CD8-positive, alpha-beta memory T cell (primary cell): Measurements from ENCODE around the gene MVB12B. TPM values are rescaled to one million over a fixed set of nuclear protein-coding genes. Genes with fewer than 3 reads are reported as not detected.
A peak's percentile ranks its signal among the peaks of the same experiment; 100 is the strongest.

Source experiments
- CTCF ChIA-PET: fragments of 350-600 bp; sonication (Branson Sonifier 250); formaldehyde crosslinking; loops from one replicate; lab custom pipeline; 2021; ENCODE audit warnings: antibody characterized with exemption; lab: Charles Lee
- POLR2A ChIA-PET: fragments of 350-600 bp; sonication (Branson Sonifier 250); formaldehyde crosslinking; loops from one replicate; lab custom pipeline; 2021; ENCODE audit warnings: antibody characterized with exemption; lab: Charles Lee
- DNase-seq, 5 donors: peaks; one replicate each; pipeline versions ENCODE4 v3.0.0 to v3.0.0-alpha.2; 2020 to 2022; ENCODE audit warnings: mixed read lengths in 1 of 5
- H3K27ac ChIP-seq: one replicate; pipeline ENCODE4 v1.7.0; 2013; ENCODE audit warnings: low read depth, mild to moderate bottlenecking, low read length, moderate library complexity
- H3K27me3 ChIP-seq: 2 replicates; pipeline ENCODE4 v1.7.0; 2013; ENCODE audit warnings: low read length, mild to moderate bottlenecking; ENCODE audit not compliant: insufficient read depth, poor library complexity, severe bottlenecking
- H3K36me3 ChIP-seq: 2 replicates; pipeline ENCODE4 v1.7.0; 2013; ENCODE audit warnings: mild to moderate bottlenecking, low read length, moderate library complexity; ENCODE audit not compliant: insufficient read depth
- H3K4me1 ChIP-seq: 2 replicates; pipeline ENCODE4 v1.7.0; 2013; ENCODE audit warnings: mild to moderate bottlenecking, low read length, moderate library complexity; ENCODE audit not compliant: insufficient read depth
- H3K4me3 ChIP-seq: 2 replicates; pipeline ENCODE4 v1.7.0; 2013; ENCODE audit warnings: mild to moderate bottlenecking, low read length
- H3K9me3 ChIP-seq: 2 replicates; pipeline ENCODE4 v1.7.0; 2013; ENCODE audit warnings: mild to moderate bottlenecking, low read length
- H3K27ac Mint-ChIP-seq, 8 donors: one replicate each; pipeline ENCODE4 v1.8.0; 2020 to 2021; ENCODE audit warnings: mixed read lengths in 8 of 8, mild to moderate bottlenecking in 6 of 8, inconsistent platforms in 3 of 8, moderate library complexity in 3 of 8
- H3K27me3 Mint-ChIP-seq, 2 donors: one replicate each; pipeline ENCODE4 v1.8.0; 2020 to 2021; ENCODE audit warnings: mixed read lengths in 2 of 2, mild to moderate bottlenecking in 1 of 2, moderate library complexity in 1 of 2
- H3K36me3 Mint-ChIP-seq, 3 donors: one replicate each; pipeline ENCODE4 v1.8.0; 2020 to 2021; ENCODE audit warnings: mixed read lengths in 3 of 3, inconsistent platforms in 1 of 3, mild to moderate bottlenecking in 1 of 3
- H3K4me1 Mint-ChIP-seq, 3 donors: one replicate each; pipeline ENCODE4 v1.8.0; 2020 to 2021; ENCODE audit warnings: mixed read lengths in 3 of 3, inconsistent platforms in 1 of 3, mild to moderate bottlenecking in 1 of 3
- H3K4me3 Mint-ChIP-seq, 7 donors: one replicate each; pipeline ENCODE4 v1.8.0; 2020 to 2021; ENCODE audit warnings: mixed read lengths in 7 of 7, mild to moderate bottlenecking in 6 of 7, moderate library complexity in 4 of 7, inconsistent platforms in 2 of 7
- H3K9me3 Mint-ChIP-seq, 5 donors: one replicate each; pipeline ENCODE4 v1.8.0; 2020 to 2022; ENCODE audit warnings: mixed read lengths in 5 of 5, mild to moderate bottlenecking in 3 of 5, moderate library complexity in 2 of 5, inconsistent platforms in 1 of 5
- polyA plus RNA-seq: library from polyadenylated mRNA; unstranded; fragments of 300-500 nt; fragmentation: Illumina TruSeq; gene quantifications from one replicate; pipeline ENCODE4 v1.2.3, GENCODE V29; 2021
- total RNA-seq, 2 experiments: library from RNA; stranded (reverse); gene quantifications; one replicate each; pipeline ENCODE4 v1.2.3, GENCODE V29; 2021

The MVB12B gene
- total and polyA plus RNA-seq, 3 experiments from 2014 or later, result 11.0 to 13.1 (median 12.7) TPM

DNA sequence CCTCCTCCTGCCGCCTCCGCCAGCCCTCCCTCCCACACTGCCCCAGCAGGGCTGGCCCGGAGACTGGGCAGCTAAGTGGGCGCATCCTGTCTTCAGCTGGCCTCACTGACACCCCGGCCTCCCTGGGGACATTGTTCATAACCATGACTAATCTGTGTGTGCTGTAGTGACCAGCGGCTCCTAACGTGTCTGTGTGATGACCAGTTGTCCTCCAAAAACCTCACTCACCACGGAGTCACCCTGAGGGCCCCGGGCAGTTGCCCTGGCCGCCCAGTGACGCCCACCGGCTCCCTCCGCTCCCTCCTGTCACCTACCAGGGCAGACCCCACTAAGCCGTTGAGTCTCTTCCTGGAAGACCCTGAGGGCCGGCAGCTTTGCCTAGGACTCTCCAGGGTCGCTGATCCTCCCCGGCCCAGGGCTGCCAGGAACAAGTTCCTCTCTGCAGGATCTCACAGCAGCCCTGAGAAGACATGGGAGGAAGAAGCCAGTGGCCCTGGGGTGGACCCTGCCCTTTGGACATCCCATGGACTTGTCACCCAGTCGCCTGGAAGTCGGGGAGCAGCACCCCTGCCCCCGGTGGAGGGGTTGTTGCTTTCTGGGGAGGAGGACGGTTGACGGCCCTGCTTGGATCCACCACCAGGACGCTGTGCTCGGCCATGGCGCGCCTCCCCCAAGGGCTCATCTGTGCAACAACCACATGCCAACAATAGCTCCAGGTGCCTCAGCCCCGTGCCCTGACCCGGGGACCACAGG lies 176.9 kb downstream of the MVB12B start:
- DNase-seq, result peak in 1 of 5 donors; percentile 42
- Histone ChIP-seq H3K4me1 (peaks cover 9% of the 10 kb centered on the region), H3K27ac (no peak overlapping the region), H3K4me3 (no peak overlapping the region), H3K36me3 (no peaks in the 10 kb centered on the region), H3K9me3 (no peaks in the 10 kb centered on the region), H3K27me3 (peaks cover 5% of the 10 kb centered on the region)
- peaks cover 6 to 23% (median 10%) of the 10 kb centered on the region in 3 donors for H3K4me1 Mint-ChIP-seq
- H3K27me3 Mint-ChIP-seq, result peaks cover 0 to 2% of the 10 kb centered on the region in 2 donors
- no peaks in the 10 kb centered on the region for H3K9me3 Mint-ChIP-seq
- no peak overlapping the region for H3K4me3 Mint-ChIP-seq
- POLR2A ChIA-PET, result no interaction called here
- no peak overlapping the region for H3K27ac Mint-ChIP-seq
- peaks cover 0 to 43% (median 0%) of the 10 kb centered on the region in 3 donors for H3K36me3 Mint-ChIP-seq
- CTCF ChIA-PET, result interaction anchor here (2.0 to 13.9 kb wide), 3 partner anchors 8 to 55 kb away, joined by 6 to 204 read pairs (median 49); no protein-coding TSS in a partner anchor

DNA sequence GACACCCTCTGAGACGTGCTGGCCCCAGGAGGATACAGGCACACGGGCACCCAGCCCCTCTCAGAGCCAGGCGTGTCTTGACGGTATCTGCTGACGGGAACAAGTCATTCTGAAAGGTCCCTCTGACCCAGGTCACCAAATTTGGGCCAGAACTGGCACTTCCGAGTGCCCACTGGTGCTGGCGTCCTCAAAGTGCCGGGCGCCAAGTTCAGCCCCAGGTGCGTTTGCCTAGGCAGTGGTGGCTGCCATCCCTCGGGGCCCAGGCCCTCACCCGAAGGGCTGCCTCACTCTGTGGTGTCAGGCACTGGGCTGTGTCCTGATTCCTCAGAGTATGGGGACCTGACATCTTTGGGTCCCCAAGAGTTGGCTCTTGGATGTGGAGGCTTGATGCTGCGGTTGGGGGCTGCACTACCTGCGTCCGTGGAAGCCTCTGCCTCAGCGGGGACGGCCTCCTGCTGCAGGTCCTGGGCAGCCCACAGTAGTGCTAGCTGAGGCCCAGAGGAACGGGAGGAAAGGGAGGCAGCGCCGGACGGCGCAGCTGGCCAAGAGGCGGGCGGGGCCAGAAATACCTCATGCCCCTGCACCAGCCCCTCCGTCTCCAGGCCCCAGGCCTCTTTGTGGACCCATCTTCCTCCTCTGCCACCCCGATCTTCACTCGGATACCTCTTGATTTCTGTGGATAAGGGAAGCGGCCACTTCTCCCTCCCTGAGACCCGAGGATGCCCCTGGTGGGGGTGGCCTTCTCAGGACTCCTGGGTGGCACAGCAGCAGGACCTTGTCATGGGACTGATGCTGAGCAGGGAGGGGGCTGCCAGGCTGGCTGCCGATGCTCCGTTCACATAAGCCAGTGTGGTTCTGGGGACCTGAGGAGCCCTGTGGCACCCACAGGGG lies 177.7 kb downstream of the MVB12B start:
- CTCF ChIA-PET, result interaction anchor here (1.3 to 13.9 kb wide), 2 partner anchors 54 kb away, joined by 3 to 204 read pairs; no protein-coding TSS in a partner anchor

DNA sequence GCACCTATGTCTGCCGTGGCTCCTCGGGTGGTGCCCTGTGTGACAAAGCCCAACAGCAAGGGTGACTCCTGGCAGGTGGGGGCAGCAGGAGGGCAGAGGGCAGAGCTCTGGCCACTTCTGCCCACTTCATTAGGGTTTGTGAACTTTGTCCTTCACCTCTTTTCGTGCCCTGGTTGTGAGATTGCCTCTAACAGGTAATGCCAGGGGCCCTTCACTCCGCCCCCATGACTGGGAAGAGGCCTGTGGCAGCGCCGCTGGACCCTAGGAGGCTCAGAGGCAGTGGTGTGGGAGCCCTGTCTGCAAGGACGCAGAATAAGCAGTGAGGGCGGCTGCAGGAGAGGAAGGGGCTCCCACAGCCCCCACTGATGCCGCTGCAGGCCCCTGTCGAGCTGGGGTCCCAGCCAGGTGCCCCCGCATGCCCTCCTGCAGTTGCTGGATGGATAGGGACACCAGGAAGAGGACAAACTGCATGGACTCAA lies 178.4 kb downstream of the MVB12B start:
- H3K27me3 Mint-ChIP-seq, result peaks cover 0 to 2% of the 10 kb centered on the region in 2 donors
- H3K27ac Mint-ChIP-seq, result no peak overlapping the region
- Histone ChIP-seq H3K4me1 (peaks cover 5% of the 10 kb centered on the region), H3K27ac (no peak overlapping the region), H3K4me3 (no peak overlapping the region), H3K36me3 (no peaks in the 10 kb centered on the region), H3K27me3 (peaks cover 3% of the 10 kb centered on the region), H3K9me3 (no peaks in the 10 kb centered on the region)
- DNase-seq, result peak in 1 of 5 donors; percentile 38
- peaks cover 0 to 11% (median 4%) of the 10 kb centered on the region in 3 donors for H3K4me1 Mint-ChIP-seq
- H3K36me3 Mint-ChIP-seq, result peaks cover 0 to 40% (median 0%) of the 10 kb centered on the region in 3 donors
- CTCF ChIA-PET, result interaction anchor here (1.3 kb wide), 1 partner anchor 53 kb away, joined by 3 read pairs; no protein-coding TSS in a partner anchor
- POLR2A ChIA-PET, result no interaction called here
- no peak overlapping the region for H3K4me3 Mint-ChIP-seq
- H3K9me3 Mint-ChIP-seq, result no peaks in the 10 kb centered on the region

More for the DNA sequence above, 177.7 kb downstream of the MVB12B start:
- H3K27ac ChIP-seq, result no peak overlapping the region
- Mint-ChIP-seq H3K4me3 (no peak overlapping the region), H3K36me3 (peaks cover 0 to 41% (median 0%) of the 10 kb centered on the region in 3 donors), H3K9me3 (no peaks in the 10 kb centered on the region), H3K27me3 (peaks cover 0 to 2% of the 10 kb centered on the region in 2 donors), H3K4me1 (peaks cover 0 to 15% (median 5%) of the 10 kb centered on the region in 3 donors), H3K27ac (no peak overlapping the region)
- H3K9me3 ChIP-seq, result no peaks in the 10 kb centered on the region
- no peaks in the 10 kb centered on the region for H3K36me3 ChIP-seq
- H3K27me3 ChIP-seq, result peaks cover 5% of the 10 kb centered on the region
- peaks cover 8% of the 10 kb centered on the region for H3K4me1 ChIP-seq
- DNase-seq, result peak in 1 of 5 donors; percentile 45
- POLR2A ChIA-PET, result no interaction called here
- no peak overlapping the region for H3K4me3 ChIP-seq

DNA sequence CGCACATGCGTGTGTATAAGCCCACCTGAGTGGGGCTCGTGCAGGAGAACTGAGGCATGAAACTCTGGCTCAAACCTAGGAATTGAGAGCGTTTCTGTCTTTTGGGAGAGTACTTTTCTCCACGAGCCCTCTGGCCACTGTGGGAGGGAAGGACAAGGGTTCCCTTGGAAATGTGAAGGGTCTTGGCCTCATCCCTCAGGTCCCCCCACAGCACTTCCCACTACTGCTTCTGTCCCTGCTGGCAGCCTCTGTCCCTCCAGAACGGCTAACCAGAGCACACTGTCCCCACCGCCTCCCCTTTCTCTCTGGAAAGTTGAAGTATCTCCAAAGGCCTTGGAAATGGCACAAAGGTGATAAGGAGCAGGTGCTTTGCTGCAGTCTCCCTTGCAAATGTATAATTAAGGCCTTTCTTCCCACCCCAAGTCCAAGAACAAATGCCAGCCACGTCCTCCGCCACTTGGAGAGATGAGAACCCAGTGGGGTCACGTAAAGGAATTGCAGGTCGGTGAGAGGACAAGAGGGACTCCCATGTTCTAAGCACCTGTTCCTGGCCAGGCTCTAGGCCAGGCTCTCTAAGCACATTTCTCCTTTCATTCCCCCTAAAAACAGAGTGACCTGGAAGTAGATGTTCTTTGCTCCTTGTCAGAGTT lies 179.2 kb downstream of the MVB12B start:
- Histone ChIP-seq H3K9me3 (no peaks in the 10 kb centered on the region), H3K4me1 (peaks cover 3% of the 10 kb centered on the region), H3K36me3 (no peaks in the 10 kb centered on the region), H3K27me3 (no peaks in the 10 kb centered on the region), H3K27ac (no peak overlapping the region), H3K4me3 (no peak overlapping the region)
- Mint-ChIP-seq H3K4me1 (peaks cover 0 to 3% (median under 1%) of the 10 kb centered on the region in 3 donors), H3K36me3 (peaks cover 0 to 36% (median 0%) of the 10 kb centered on the region in 3 donors), H3K9me3 (no peaks in the 10 kb centered on the region), H3K27ac (peak overlapping the region in 1 of 8 donors; percentile 68), H3K4me3 (no peak overlapping the region), H3K27me3 (peaks cover 0 to under 1% of the 10 kb centered on the region in 2 donors)
- ChIA-PET CTCF (interaction anchor here (1.3 to 2.0 kb wide), 2 partner anchors 52 kb away, joined by 3 to 10 read pairs; no protein-coding TSS in a partner anchor), POLR2A (no interaction called here)
- no peak for DNase-seq

DNA sequence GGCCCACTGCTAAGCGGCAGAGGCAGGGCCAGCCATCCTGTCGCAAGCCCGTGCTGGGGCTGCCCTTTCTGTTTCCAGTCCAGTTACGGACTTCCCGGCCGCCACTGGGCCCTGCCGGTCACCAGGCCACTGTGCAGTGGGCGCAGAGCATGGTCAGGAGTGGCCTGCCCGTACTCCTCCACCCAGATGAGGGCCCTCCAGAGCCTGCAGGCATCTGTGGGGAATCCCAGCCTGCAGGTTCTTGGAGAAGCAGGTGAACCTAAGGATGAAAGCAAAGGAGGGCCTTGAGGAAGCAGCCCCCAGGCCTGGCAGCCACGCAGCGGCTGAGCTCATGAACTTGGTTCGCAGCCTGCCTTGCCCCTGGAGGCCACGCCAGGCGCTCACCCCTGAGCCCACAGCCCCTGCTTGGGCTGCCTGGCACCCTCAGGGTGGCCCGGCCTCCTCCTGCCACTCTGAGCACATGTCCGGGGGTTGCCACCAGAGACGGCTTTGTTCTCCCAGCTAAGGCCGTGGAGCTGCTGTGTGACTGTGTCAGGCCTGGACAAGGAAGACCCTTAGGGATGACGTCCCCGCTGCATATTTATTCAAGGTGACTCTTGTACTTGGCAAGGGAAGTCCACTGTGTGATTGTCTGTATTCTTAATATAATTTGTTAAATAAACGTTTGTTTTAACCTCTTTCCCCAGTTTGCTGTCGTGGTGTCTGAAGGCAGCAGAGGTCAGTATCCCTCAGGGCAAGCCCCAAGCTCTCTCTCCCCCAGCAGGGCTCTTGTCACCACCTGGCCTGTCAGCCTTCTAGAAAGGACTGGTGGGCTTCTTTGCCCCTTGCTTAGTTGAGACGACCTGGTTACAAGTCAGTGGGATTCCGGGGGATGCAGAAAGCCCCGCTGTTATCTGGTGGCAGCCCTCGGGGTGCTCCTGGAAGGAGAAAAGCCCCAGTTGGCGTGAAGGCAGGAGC lies 180.0 kb downstream of the MVB12B start:
- H3K36me3 ChIP-seq, result no peaks in the 10 kb centered on the region
- peaks cover 0 to 35% (median 0%) of the 10 kb centered on the region in 3 donors for H3K36me3 Mint-ChIP-seq
- H3K9me3 Mint-ChIP-seq, result no peaks in the 10 kb centered on the region
- H3K9me3 ChIP-seq, result no peaks in the 10 kb centered on the region
- H3K27me3 ChIP-seq, result no peaks in the 10 kb centered on the region
- POLR2A ChIA-PET, result no interaction called here
- H3K4me3 ChIP-seq, result no peak overlapping the region
- no peak overlapping the region for H3K27ac ChIP-seq
- H3K4me1 ChIP-seq, result no peaks in the 10 kb centered on the region
- no peak overlapping the region for H3K4me3 Mint-ChIP-seq
- H3K27ac Mint-ChIP-seq, result no peak overlapping the region
- H3K4me1 Mint-ChIP-seq, result no peaks in the 10 kb centered on the region
- DNase-seq, result no peak
- CTCF ChIA-PET, result interaction anchor here (1.1 to 2.0 kb wide), 6 partner anchors 10 to 61 kb away, joined by 3 to 10 read pairs (median 4); no protein-coding TSS in a partner anchor
- H3K27me3 Mint-ChIP-seq, result peaks cover 0 to 5% of the 10 kb centered on the region in 2 donors

DNA sequence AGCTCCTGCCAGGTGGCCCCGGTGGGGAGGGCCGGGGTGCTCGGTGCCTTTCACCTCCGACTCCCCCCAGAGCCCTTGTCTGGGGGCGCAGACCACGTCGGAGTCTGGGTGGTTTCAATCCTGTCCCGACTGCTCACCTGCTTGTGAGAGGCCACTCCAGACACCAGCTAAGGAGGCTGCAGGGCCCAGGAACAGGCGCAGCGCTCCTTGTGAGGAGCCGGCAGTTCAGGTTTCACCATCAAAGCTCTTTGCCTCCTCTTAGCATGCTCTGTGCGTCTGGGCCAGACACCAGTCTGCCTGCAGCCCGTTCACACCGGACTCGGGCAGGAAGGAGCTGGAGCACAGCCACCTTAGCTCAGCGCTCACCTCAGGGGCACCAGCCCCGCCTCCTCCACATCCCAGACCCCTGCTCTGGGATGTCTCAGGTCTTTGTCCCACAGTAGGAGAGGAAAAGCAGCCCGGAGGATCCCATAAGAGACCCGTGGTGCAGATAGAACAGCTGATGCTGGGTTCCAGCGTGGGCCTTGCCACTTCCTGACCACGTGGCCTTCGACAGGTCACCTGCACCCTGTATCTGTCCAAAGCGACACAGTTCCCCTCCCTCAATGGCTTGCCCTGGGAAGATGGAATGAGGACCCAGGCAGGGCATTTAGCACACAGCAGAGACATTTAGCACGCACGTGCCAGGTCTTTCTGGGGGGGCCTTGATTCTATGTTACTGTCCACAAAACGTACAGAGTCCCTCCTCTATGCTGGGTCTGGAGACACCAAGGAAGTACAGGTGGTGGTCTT lies 180.9 kb downstream of the MVB12B start:
- Mint-ChIP-seq H3K27ac (no peak overlapping the region), H3K27me3 (peaks cover 0 to 10% of the 10 kb centered on the region in 2 donors), H3K36me3 (peaks cover 0 to 32% (median 0%) of the 10 kb centered on the region in 3 donors), H3K4me3 (no peak overlapping the region), H3K9me3 (no peaks in the 10 kb centered on the region), H3K4me1 (peaks cover 0 to 2% (median 0%) of the 10 kb centered on the region in 3 donors)
- Histone ChIP-seq H3K27me3 (no peaks in the 10 kb centered on the region), H3K27ac (no peak overlapping the region), H3K4me1 (no peaks in the 10 kb centered on the region), H3K4me3 (no peak overlapping the region), H3K36me3 (no peaks in the 10 kb centered on the region), H3K9me3 (no peaks in the 10 kb centered on the region)
- DNase-seq, result no peak
- ChIA-PET POLR2A (no interaction called here), CTCF (interaction anchor here (0.8 to 7.6 kb wide), 8 partner anchors 7 to 60 kb away, joined by 3 to 49 read pairs (median 4); no protein-coding TSS in a partner anchor)
